ENCODE data around the gene KANSL1. TPM values are rescaled to one million over a fixed set of nuclear protein-coding genes. Genes with fewer than 3 reads are reported as not detected.
A peak's percentile ranks its signal among the peaks of the same experiment; 100 is the strongest.
"Not testable (repeated sequence)": the region's sequence is repeated elsewhere in the genome, so short reads cannot be mapped to it uniquely, and the experiment has no call there.

Gene KANSL1
- total and polyA plus RNA-seq, 2 of the 4 experiments (the other 2 are of a cell fraction) = 19.1 to 49.6 TPM

- BruUV-seq (replicated peaks); H3K79me1 ChIP-seq (ENCODE audit: low read depth in 1 of 2, low read length in 2 of 2); H2AK5ac ChIP-seq (ENCODE audit: low read depth, low read length); H2BK20ac ChIP-seq (ENCODE audit: low read depth, low read length); H4K20me1 ChIP-seq (ENCODE audit: insufficient read depth, low read length); H3K4me1 ChIP-seq (ENCODE audit: control insufficient read depth, insufficient read depth, low read length); H3K36me3 ChIP-seq (ENCODE audit: control insufficient read depth, insufficient read depth, low read length); dilution Hi-C loops (cut with HindIII; ENCODE audit: low sequenced_read_pairs, unreplicated experiment); H3K27ac ChIP-seq (ENCODE audit: insufficient read depth, low read length); POLR2A ChIA-PET (ENCODE audit: unreplicated experiment); CTCF ChIA-PET; H2BK120ac ChIP-seq (ENCODE audit: low read depth, low read length); H3K14ac ChIP-seq (replicated peaks; ENCODE audit: low read depth, low read length); H3K9me3 ChIP-seq (ENCODE audit: control insufficient read depth, insufficient read depth, low read length); in situ Hi-C loops (cut with MboI; ENCODE audit: low sequenced_read_pairs); H3K27me3 ChIP-seq (ENCODE audit: control insufficient read depth, insufficient read depth, low read length); H3K56ac ChIP-seq (ENCODE audit: extremely low read depth, insufficient read depth, low read length); H4K91ac ChIP-seq (ENCODE audit: insufficient read depth, low read depth, low read length); intact Hi-C loops (cut with micrococcal nuclease); H2BK15ac ChIP-seq (ENCODE audit: low read depth, low read length); H2AK9ac ChIP-seq (replicated peaks; ENCODE audit: low read depth, low read length, poor library complexity); H3K9me1 ChIP-seq (ENCODE audit: insufficient read depth, low read length): not testable (repeated sequence)
- peak overlapping the region; percentile 94; the same call in 1 of the 2 replicates for H4K5ac ChIP-seq (ENCODE audit: low read depth, low read length)
- H2AFZ ChIP-seq (replicated peaks; ENCODE audit: low read length, poor library complexity) = peak overlapping the region; percentile 85
- peak overlapping the region; percentile 93 for H3K4me2 ChIP-seq (ENCODE audit: low read depth, low read length)
- 0 out of 2 replicates have a peak overlapping the region, but pooled peaks have one; percentile 87 for H3K23ac ChIP-seq (ENCODE audit: low read depth, low read length)
- H2BK5ac ChIP-seq (ENCODE audit: low read depth, low read length, poor library complexity, severe bottlenecking) = peak overlapping the region; percentile 71
- H3K4me3 ChIP-seq (ENCODE audit: insufficient read depth, low read depth, low read length) = peak overlapping the region; percentile 54
- peak; percentile 100 for ATAC-seq (ENCODE audit: low read depth)
- H3K18ac ChIP-seq (ENCODE audit: low read depth, low read length) = 0 out of 2 replicates have a peak overlapping the region, but pooled peaks have one; percentile 69
- H3K9ac ChIP-seq (ENCODE audit: low read depth, low read length) = 0 out of 2 replicates have a peak overlapping the region, but pooled peaks have one; percentile 39
- WGBS, 2 experiments (ENCODE audit: extremely low coverage in 2 of 2, insufficient read length in 1 of 2) = 0% methylated on average over 1 of the region's 22 CpGs; no CpG with 5 or more reads in 1 of the 2 experiments
- H4K8ac ChIP-seq (ENCODE audit: low read depth in 2 of 2, low read length in 2 of 2) = peak overlapping the region; percentile 78; a peak in 2 of 4 replicates
- 0 out of 2 replicates have a peak overlapping the region, but pooled peaks have one; percentile 81 for H3K4ac ChIP-seq (ENCODE audit: low read depth, low read length)
- peak; percentile 28; the same call in 1 of the 2 replicates for TF ChIP-seq MAZ (IDR thresholded peaks at IDR 0.05; ENCODE audit: borderline replicate concordance, low read depth, low read length)
- peak; percentile 72 for DNase-seq
Observed at GRCh38 chr17:46225274-46225794, 32.1 kb upstream of the KANSL1 start.

- H3K4me1 ChIP-seq (ENCODE audit: control insufficient read depth, insufficient read depth, low read length); H3K36me3 ChIP-seq (ENCODE audit: control insufficient read depth, insufficient read depth, low read length); H3K9me1 ChIP-seq (ENCODE audit: insufficient read depth, low read length); H3K4me2 ChIP-seq (ENCODE audit: low read depth, low read length); H2BK5ac ChIP-seq (ENCODE audit: low read depth, low read length, poor library complexity, severe bottlenecking); H3K14ac ChIP-seq (replicated peaks; ENCODE audit: low read depth, low read length); H2AFZ ChIP-seq (replicated peaks; ENCODE audit: low read length, poor library complexity); intact Hi-C loops (cut with micrococcal nuclease); H2BK15ac ChIP-seq (ENCODE audit: low read depth, low read length); H3K23ac ChIP-seq (ENCODE audit: low read depth, low read length); H4K5ac ChIP-seq (ENCODE audit: low read depth, low read length); H3K18ac ChIP-seq (ENCODE audit: low read depth, low read length); H2BK20ac ChIP-seq (ENCODE audit: low read depth, low read length); POLR2A ChIA-PET (ENCODE audit: unreplicated experiment); H3K27me3 ChIP-seq (ENCODE audit: control insufficient read depth, insufficient read depth, low read length); H2BK120ac ChIP-seq (ENCODE audit: low read depth, low read length); H4K20me1 ChIP-seq (ENCODE audit: insufficient read depth, low read length); DNase-seq; in situ Hi-C loops (cut with MboI; ENCODE audit: low sequenced_read_pairs); BruUV-seq (replicated peaks); H2AK9ac ChIP-seq (replicated peaks; ENCODE audit: low read depth, low read length, poor library complexity); H3K4ac ChIP-seq (ENCODE audit: low read depth, low read length); H2AK5ac ChIP-seq (ENCODE audit: low read depth, low read length); CTCF ChIA-PET; H3K9ac ChIP-seq (ENCODE audit: low read depth, low read length); dilution Hi-C loops (cut with HindIII; ENCODE audit: low sequenced_read_pairs, unreplicated experiment); H3K27ac ChIP-seq (ENCODE audit: insufficient read depth, low read length); H3K56ac ChIP-seq (ENCODE audit: extremely low read depth, insufficient read depth, low read length); H3K79me1 ChIP-seq (ENCODE audit: low read depth in 1 of 2, low read length in 2 of 2); H4K91ac ChIP-seq (ENCODE audit: insufficient read depth, low read depth, low read length); H4K8ac ChIP-seq (ENCODE audit: low read depth in 2 of 2, low read length in 2 of 2); H3K9me3 ChIP-seq (ENCODE audit: control insufficient read depth, insufficient read depth, low read length): not testable (repeated sequence)
- WGBS, 2 experiments (ENCODE audit: extremely low coverage in 2 of 2, insufficient read length in 1 of 2) = no CpG with 5 or more reads among the region's 54 CpGs
- peak; percentile 57 for ATAC-seq (ENCODE audit: low read depth)
- peak overlapping the region; percentile 54 for H3K4me3 ChIP-seq (ENCODE audit: insufficient read depth, low read depth, low read length)
Observed at GRCh38 chr17:46224864-46225263, 31.6 kb upstream of the KANSL1 start.

All from IMR-90 (cell line).